H9 (cell line): Measurements from ENCODE around the gene N4BP3. TPM values are rescaled to one million over a fixed set of nuclear protein-coding genes. Genes with fewer than 3 reads are reported as not detected.

ENCODE experiments used
- DNase-seq: peaks from one replicate; pipeline ENCODE4 v3.0.0-alpha.2; 2017
- H2AFZ ChIP-seq: one replicate; pipeline ENCODE4 v1.6.1; 2013; ENCODE audit warnings: mild to moderate bottlenecking, low read length, control low read depth, moderate library complexity
- H2AK5ac ChIP-seq: 2 replicates; pipeline ENCODE4 v1.6.1; 2013; ENCODE audit warnings: low read length, control low read depth, mixed read lengths; ENCODE audit not compliant: insufficient read length
- H2BK120ac ChIP-seq: one replicate; pipeline ENCODE4 v1.6.1; 2013; ENCODE audit warnings: low read depth, mild to moderate bottlenecking, low read length, control low read depth, inconsistent platforms; ENCODE audit not compliant: poor library complexity, severe bottlenecking
- H2BK12ac ChIP-seq: 2 replicates; pipeline ENCODE4 v1.6.1; 2013; ENCODE audit warnings: low read length, control low read depth, mixed read lengths, low read depth; ENCODE audit not compliant: insufficient read length
- H2BK15ac ChIP-seq: 2 replicates; pipeline ENCODE4 v1.6.1; 2013; ENCODE audit warnings: low read depth, low read length, control low read depth
- H2BK20ac ChIP-seq: one replicate; pipeline ENCODE4 v1.6.1; 2013; ENCODE audit warnings: low read depth, mild to moderate bottlenecking, low read length, control low read depth, inconsistent platforms; ENCODE audit not compliant: poor library complexity, severe bottlenecking
- H2BK5ac ChIP-seq: 2 replicates; pipeline ENCODE4 v1.6.1; 2013; ENCODE audit warnings: low read length, control low read depth, mixed read lengths; ENCODE audit not compliant: insufficient read length
- H3K14ac ChIP-seq: 2 replicates; pipeline ENCODE4 v1.6.1; 2013; ENCODE audit warnings: low read length, control low read depth; ENCODE audit not compliant: insufficient read depth
- H3K18ac ChIP-seq: 2 replicates; pipeline ENCODE4 v1.6.1; 2013; ENCODE audit warnings: low read depth, mild to moderate bottlenecking, mixed read lengths, low read length, control low read depth; ENCODE audit not compliant: insufficient read length
- H3K23ac ChIP-seq: 2 replicates; pipeline ENCODE4 v1.6.1; 2013; ENCODE audit warnings: low read length, control low read depth, mixed read lengths, low read depth; ENCODE audit not compliant: insufficient read length
- H3K23me2 ChIP-seq: 2 replicates; pipeline ENCODE4 v1.6.1; 2013; ENCODE audit warnings: low read depth, mild to moderate bottlenecking, mixed read lengths, low read length, control low read depth; ENCODE audit not compliant: insufficient read length, poor library complexity, severe bottlenecking
- H3K27ac ChIP-seq: 2 replicates; pipeline ENCODE4 v1.5.1; 2013; ENCODE audit warnings: low read length, control low read depth, mixed read lengths, low read depth; ENCODE audit not compliant: insufficient read length
- H3K27me3 ChIP-seq: 2 replicates; pipeline ENCODE4 v1.6.1; 2013; ENCODE audit warnings: low read length, control low read depth, inconsistent platforms; ENCODE audit not compliant: insufficient read depth
- H3K4ac ChIP-seq: 2 replicates; pipeline ENCODE4 v1.6.1; 2013; ENCODE audit warnings: low read depth, mild to moderate bottlenecking, control low read depth, inconsistent platforms, low read length, moderate library complexity
- H3K4me1 ChIP-seq: 2 replicates; pipeline ENCODE4 v1.6.1; 2013; ENCODE audit warnings: low read length, control low read depth, inconsistent platforms; ENCODE audit not compliant: insufficient read depth
- H3K4me2 ChIP-seq: 2 replicates; pipeline ENCODE4 v1.6.1; 2013; ENCODE audit warnings: low read length, control low read depth, mixed read lengths; ENCODE audit not compliant: insufficient read length, insufficient read depth
- H3K56ac ChIP-seq: 2 replicates; pipeline ENCODE4 v1.6.1; 2013; ENCODE audit warnings: low read depth, mild to moderate bottlenecking, mixed read lengths, low read length, control low read depth; ENCODE audit not compliant: insufficient read length
- H3K79me1 ChIP-seq: 2 replicates; pipeline ENCODE4 v1.6.1; 2013; ENCODE audit warnings: low read depth, mild to moderate bottlenecking, moderate library complexity, low read length, control low read depth, inconsistent platforms; ENCODE audit not compliant: insufficient read depth, poor library complexity, severe bottlenecking
- H3K79me2 ChIP-seq: 2 replicates; pipeline ENCODE4 v1.6.1; 2013; ENCODE audit warnings: low read length, control low read depth, inconsistent platforms; ENCODE audit not compliant: insufficient read depth
- H3K9ac ChIP-seq: 2 replicates; pipeline ENCODE4 v1.6.1; 2013; ENCODE audit warnings: low read length, control low read depth, mixed read lengths; ENCODE audit not compliant: insufficient read length; ENCODE audit errors: extremely low read depth
- H3K9me3 ChIP-seq: one replicate; pipeline ENCODE4 v1.6.1; 2013; ENCODE audit warnings: low read depth, low read length, inconsistent platforms; ENCODE audit not compliant: control insufficient read depth
- H3T11ph ChIP-seq: one replicate; pipeline ENCODE4 v1.6.1; 2013; ENCODE audit warnings: mild to moderate bottlenecking, low read length, control low read depth, inconsistent platforms
- H4K20me1 ChIP-seq: one replicate; pipeline ENCODE4 v1.6.1; 2013; ENCODE audit not compliant: control insufficient read depth, insufficient read length, insufficient read depth
- H4K5ac ChIP-seq: 2 replicates; pipeline ENCODE4 v1.6.1; 2013; ENCODE audit warnings: low read depth, mild to moderate bottlenecking, mixed read lengths, low read length, control low read depth; ENCODE audit not compliant: insufficient read length
- H4K8ac ChIP-seq: replicated peaks from 2 replicates; pipeline ENCODE4 v1.6.1; 2013; ENCODE audit warnings: low read length, control low read depth, mixed read lengths, low read depth; ENCODE audit not compliant: insufficient read length
- H4K91ac ChIP-seq: 2 replicates; pipeline ENCODE4 v1.6.1; 2013; ENCODE audit warnings: low read depth, mild to moderate bottlenecking, moderate library complexity, mixed read lengths, low read length, control low read depth; ENCODE audit not compliant: insufficient read length
- H3K27ac Mint-ChIP-seq, 3 experiments: 2 replicates in 2 of 3; 3 replicates in 1 of 3; pipeline ENCODE4 v1.8.0; 2020 to 2021; ENCODE audit warnings: mixed read lengths in 3 of 3, mild to moderate bottlenecking in 1 of 3, moderate library complexity in 1 of 3
- H3K27me3 Mint-ChIP-seq: 2 replicates; pipeline ENCODE4 v1.8.0; 2021; ENCODE audit warnings: low read depth, mild to moderate bottlenecking, moderate library complexity, mixed read lengths
- H3K36me3 Mint-ChIP-seq, 3 experiments: 2 replicates in 2 of 3; 3 replicates in 1 of 3; pipeline ENCODE4 v1.8.0; 2020 to 2021; ENCODE audit warnings: low read depth in 3 of 3, mixed read lengths in 3 of 3; ENCODE audit not compliant: insufficient read depth in 1 of 3
- H3K4me1 Mint-ChIP-seq, 2 experiments: 2 replicates each; pipeline ENCODE4 v1.8.0; 2020; ENCODE audit warnings: mixed read lengths in 2 of 2
- H3K4me3 Mint-ChIP-seq, 2 experiments: 2 replicates in 1 of 2; 3 replicates in 1 of 2; pipeline ENCODE4 v1.8.0; 2020 to 2021; ENCODE audit warnings: mild to moderate bottlenecking in 2 of 2, mixed read lengths in 2 of 2, moderate library complexity in 1 of 2
- H3K9me3 Mint-ChIP-seq, 2 experiments: 2 replicates in 1 of 2; 3 replicates in 1 of 2; pipeline ENCODE4 v1.8.0; 2020; ENCODE audit warnings: mild to moderate bottlenecking in 2 of 2, mixed read lengths in 2 of 2, moderate library complexity in 1 of 2
- CTCF ChIP-seq: fragments of 200-600 bp; sonication (generic); conservative IDR thresholded peaks from 3 replicates; pipeline ENCODE4 v1.8.0; 2021; ENCODE audit warnings: antibody characterized with exemption, mild to moderate bottlenecking
- WGBS: extraction: QIAGEN DNeasy Blood & Tissue Kit; methylation state at CpG from one replicate; pipeline ENCODE4 v1.1.7; 2013; ENCODE audit warnings: missing lambda C conversion rate, low lambda C conversion rate, mixed read lengths; ENCODE audit not compliant: insufficient read length; ENCODE audit errors: extremely low coverage; 5-methylcytosine and 5-hydroxymethylcytosine counted together
- total RNA-seq: library from RNA; stranded (reverse); gene quantifications from 2 replicates; pipeline ENCODE4 v1.2.1, GENCODE V29; 2021

N4BP3 gene
- total RNA-seq, 1 experiment from 2014 or later: 32.1 TPM

GRCh38 chr5:178136990-178137389 lies 23.7 kb downstream of the N4BP3 start:
- H3K23me2 ChIP-seq: no peaks in the 10 kb centered on the region
- Mint-ChIP-seq H3K4me3 (no peak overlapping the region), H3K27ac (peak overlapping the region in 2 of 3 experiments; percentile 23 to 62; a peak in 4 of 7 replicates), H3K27me3 (no peaks in the 10 kb centered on the region), H3K9me3 (no peaks in the 10 kb centered on the region), H3K4me1 (peaks cover 8 to 12% of the 10 kb centered on the region in 2 experiments; a peak in 3 of 4 replicates), H3K36me3 (peaks cover 38 to 72% (median 69%) of the 10 kb centered on the region in 3 experiments)
- H3K27ac ChIP-seq: no peak overlapping the region
- H4K5ac ChIP-seq: no peak overlapping the region
- no peak overlapping the region for H3K56ac ChIP-seq
- no peaks in the 10 kb centered on the region; the same call in 1 of the 2 replicates for H3K27me3 ChIP-seq
- H2BK120ac ChIP-seq: no peak overlapping the region
- H4K20me1 ChIP-seq: no peaks in the 10 kb centered on the region
- WGBS: no CpG with 5 or more reads among the region's 10 CpGs
- no peak overlapping the region; the same call in 1 of the 2 replicates for H3K14ac ChIP-seq
- H2AK5ac ChIP-seq: no peak overlapping the region
- no peak overlapping the region for H3K23ac ChIP-seq
- H3K79me1 ChIP-seq: peaks cover 5% of the 10 kb centered on the region
- no peak overlapping the region for H4K91ac ChIP-seq
- H3K79me2 ChIP-seq: peaks cover 10% of the 10 kb centered on the region; the same call in 1 of the 2 replicates
- no peak overlapping the region for H3T11ph ChIP-seq
- no peak overlapping the region for H2AFZ ChIP-seq
- no peak for DNase-seq
- no peaks in the 10 kb centered on the region for H3K4me1 ChIP-seq
- H2BK5ac ChIP-seq: no peak overlapping the region
- TF ChIP-seq CTCF: no peak
- H2BK20ac ChIP-seq: no peak overlapping the region
- no peak overlapping the region for H3K4ac ChIP-seq
- no peak overlapping the region for H3K4me2 ChIP-seq
- H2BK12ac ChIP-seq: no peak overlapping the region
- no peak overlapping the region for H3K9ac ChIP-seq
- H4K8ac ChIP-seq: no peak overlapping the region
- H3K18ac ChIP-seq: no peak overlapping the region
- no peaks in the 10 kb centered on the region for H3K9me3 ChIP-seq
- no peak overlapping the region for H2BK15ac ChIP-seq
